Calu3 (cell line): ENCODE measurements around the gene MGAT5. TPM values are rescaled to one million over a fixed set of nuclear protein-coding genes. Genes with fewer than 3 reads are reported as not detected.

Experiments
- BruUV-seq: library from RNA; stranded (reverse); fragments of 400-500 nt; replicated peaks from 2 replicates; lab custom pipeline; 2021; lab: Mats Ljungman, UMichigan
- CTCF ChIA-PET: fragments of 300-600 bp; sonication (Branson Sonifier 250); formaldehyde crosslinking; loops from one replicate; lab custom pipeline; 2022; ENCODE audit warnings: antibody characterized with exemption; lab: Charles Lee
- DNase-seq: peaks from one replicate; pipeline ENCODE4 v3.0.0; 2022
- H3K27ac Mint-ChIP-seq: one replicate; pipeline ENCODE4 v1.8.0; 2022; ENCODE audit warnings: mixed read lengths; ENCODE audit not compliant: unreplicated experiment
- H3K27me3 Mint-ChIP-seq: one replicate; pipeline ENCODE4 v1.8.0; 2022; ENCODE audit warnings: mixed read lengths; ENCODE audit not compliant: unreplicated experiment
- H3K36me3 Mint-ChIP-seq: one replicate; pipeline ENCODE4 v1.8.0; 2022; ENCODE audit warnings: mild to moderate bottlenecking, moderate library complexity, mixed read lengths; ENCODE audit not compliant: insufficient read depth, unreplicated experiment
- H3K4me1 Mint-ChIP-seq: one replicate; pipeline ENCODE4 v1.8.0; 2022; ENCODE audit warnings: mild to moderate bottlenecking, low read depth, mixed read lengths; ENCODE audit not compliant: unreplicated experiment
- H3K4me3 Mint-ChIP-seq: one replicate; pipeline ENCODE4 v1.8.0; 2022; ENCODE audit warnings: mild to moderate bottlenecking, low read depth, moderate library complexity, mixed read lengths; ENCODE audit not compliant: unreplicated experiment
- H3K9me3 Mint-ChIP-seq: one replicate; pipeline ENCODE4 v1.8.0; 2022; ENCODE audit warnings: low read depth, mixed read lengths; ENCODE audit not compliant: unreplicated experiment
- CTCF ChIP-seq: fragments of 200-600 bp; IDR thresholded peaks from one replicate; pipeline ENCODE4 v1.8.0; 2022; ENCODE audit warnings: antibody characterized with exemption; ENCODE audit not compliant: unreplicated experiment
- intact Hi-C: fragments of 100-400 bp; cut with micrococcal nuclease; formaldehyde crosslinking; loops from one replicate; pipeline ENCODE4 v1.10.0; 2022; ENCODE audit not compliant: unreplicated experiment
- total RNA-seq: library from RNA; stranded (reverse); gene quantifications from 2 replicates; pipeline ENCODE4 v1.2.3, GENCODE V29; 2022

The MGAT5 gene
- total RNA-seq, 1 experiment from 2014 or later = 129 TPM

- DNase-seq = peak; percentile 67
- CTCF ChIA-PET = interaction anchor here (0.8 to 1.3 kb wide), 6 partner anchors 14 to 519 kb away, joined by 3 to 7 read pairs (median 3); no protein-coding TSS in a partner anchor
- intact Hi-C loops = no loop called here
- Mint-ChIP-seq H3K36me3 (peaks cover 11% of the 10 kb centered on the region), H3K9me3 (no peaks in the 10 kb centered on the region), H3K4me3 (no peak overlapping the region), H3K4me1 (peaks cover 61% of the 10 kb centered on the region), H3K27ac (peak overlapping the region; percentile 43), H3K27me3 (no peaks in the 10 kb centered on the region)
- no TSS peak for BruUV-seq
- TF ChIP-seq CTCF = no peak
Measured at GRCh38 chr2:134406311-134406710, 152.4 kb downstream of the MGAT5 start.

GRCh38 chr2:134406736-134407135, 152.9 kb downstream of the MGAT5 start:
- TF ChIP-seq CTCF = no peak
- Mint-ChIP-seq H3K27me3 (no peaks in the 10 kb centered on the region), H3K9me3 (no peaks in the 10 kb centered on the region), H3K36me3 (peaks cover 13% of the 10 kb centered on the region), H3K27ac (peak overlapping the region; percentile 43), H3K4me3 (no peak overlapping the region), H3K4me1 (peaks cover 64% of the 10 kb centered on the region)
- CTCF ChIA-PET = interaction anchor here (0.8 to 1.3 kb wide), 6 partner anchors 15 to 520 kb away, joined by 3 to 7 read pairs (median 3); no protein-coding TSS in a partner anchor
- no TSS peak for BruUV-seq
- intact Hi-C loops = no loop called here
- no peak for DNase-seq

GRCh38 chr2:134407154-134407890, 153.4 kb downstream of the MGAT5 start:
- Mint-ChIP-seq H3K36me3 (peaks cover 18% of the 10 kb centered on the region), H3K4me1 (peaks cover 69% of the 10 kb centered on the region), H3K27me3 (no peaks in the 10 kb centered on the region), H3K9me3 (no peaks in the 10 kb centered on the region), H3K27ac (no peak overlapping the region), H3K4me3 (no peak overlapping the region)
- no TSS peak for BruUV-seq
- intact Hi-C loops = no loop called here
- CTCF ChIA-PET = interaction anchor here (1.3 kb wide), 1 partner anchor 289 kb away, joined by 7 read pairs; no protein-coding TSS in a partner anchor
- no peak for TF ChIP-seq CTCF
- no peak for DNase-seq

- Mint-ChIP-seq H3K4me3 (no peak overlapping the region), H3K4me1 (peaks cover 79% of the 10 kb centered on the region), H3K27me3 (no peaks in the 10 kb centered on the region), H3K27ac (no peak overlapping the region), H3K36me3 (peaks cover 25% of the 10 kb centered on the region), H3K9me3 (no peaks in the 10 kb centered on the region)
- CTCF ChIA-PET = interaction anchor here (1.5 kb wide), 1 partner anchor 42 kb away, joined by 4 read pairs; no protein-coding TSS in a partner anchor
- no peak for TF ChIP-seq CTCF
- DNase-seq = no peak
- intact Hi-C loops = no loop called here
- BruUV-seq = no TSS peak
Measured at GRCh38 chr2:134408386-134408785, 154.5 kb downstream of the MGAT5 start.
